Small intestine (tissue), 7 donors: ENCODE data around the gene RAPGEF4. TPM values are rescaled to one million over a fixed set of nuclear protein-coding genes. Genes with fewer than 3 reads are reported as not detected.

Experiments
- DNase-seq, 2 donors: peaks; one replicate each; pipeline versions ENCODE4 v3.0.0 to v3.0.0-alpha.2; 2013
- FAIRE-seq: peaks from 2 replicates; lab custom pipeline; 2012; peaks lifted over from hg19 to GRCh38; lab: Jason Lieb, UNC
- H3K27ac ChIP-seq, 3 donors: one replicate each; pipeline ENCODE4 v1.5.1; 2013; ENCODE audit warnings: low read length in 2 of 3, mild to moderate bottlenecking in 2 of 3, control low read depth in 1 of 3, inconsistent platforms in 1 of 3, low read depth in 1 of 3, moderate library complexity in 1 of 3
- H3K27me3 ChIP-seq, 3 donors: one replicate each; pipeline ENCODE4 v1.6.1; 2013; ENCODE audit warnings: low read length in 3 of 3, inconsistent platforms in 1 of 3; ENCODE audit not compliant: control insufficient read depth in 3 of 3, insufficient read depth in 3 of 3
- H3K36me3 ChIP-seq, 3 donors: one replicate each; pipeline ENCODE4 v1.6.1; 2013; ENCODE audit warnings: low read length in 3 of 3, inconsistent platforms in 1 of 3, low read depth in 1 of 3, mild to moderate bottlenecking in 1 of 3, moderate library complexity in 1 of 3; ENCODE audit not compliant: control insufficient read depth in 3 of 3, insufficient read depth in 2 of 3
- H3K4me1 ChIP-seq, 3 donors: one replicate each; pipeline ENCODE4 v1.6.1; 2013; ENCODE audit warnings: low read length in 2 of 3, inconsistent platforms in 1 of 3, low read depth in 1 of 3, mild to moderate bottlenecking in 1 of 3, moderate library complexity in 1 of 3; ENCODE audit not compliant: control insufficient read depth in 3 of 3, insufficient read depth in 2 of 3
- H3K4me3 ChIP-seq, 3 donors: one replicate each; pipeline ENCODE4 v1.5.1; 2013; ENCODE audit warnings: low read length in 3 of 3, control low read depth in 1 of 3, inconsistent platforms in 1 of 3, low read depth in 1 of 3, mild to moderate bottlenecking in 1 of 3, moderate library complexity in 1 of 3
- H3K9me3 ChIP-seq, 2 donors: one replicate each; pipeline ENCODE4 v1.6.1; 2013; ENCODE audit warnings: low read depth in 1 of 2, low read length in 1 of 2; ENCODE audit not compliant: control insufficient read depth in 2 of 2, insufficient read depth in 1 of 2
- WGBS, 3 donors: extraction: QIAGEN DNeasy Blood & Tissue Kit; methylation state at CpG; one replicate each; pipeline ENCODE4 v1.1.7; 2013; 5-methylcytosine and 5-hydroxymethylcytosine counted together
- polyA plus RNA-seq, 4 donors: library from polyadenylated mRNA; stranded (reverse) in 3 of 4; unstranded in 1 of 4; fragments of 200-250 nt in 3 of 4; fragments of 120-200 nt in 1 of 4; gene quantifications; one replicate each; pipeline versions ENCODE4 v1.2.1 to v1.2.3, GENCODE V29; 2013
- donor health status: healthy with polysubstance abuse.
- donor health status: control.
- donor health status: control.
- donor health status: Bipolar disorder and iron deficiency.
- donor health status: healthy.

RAPGEF4 gene
- polyA plus RNA-seq, 4 donors = 0.45 to 7.2 (median 3.4) TPM

GRCh38 chr2:172858473-172858745 lies 122.8 kb downstream of the RAPGEF4 start:
- Histone ChIP-seq H3K4me3 (no peak overlapping the region), H3K36me3 (no peaks in the 10 kb centered on the region), H3K27me3 (no peaks in the 10 kb centered on the region), H3K27ac (peak overlapping the region in 1 of 3 donors; percentile 2), H3K4me1 (peaks cover 4 to 14% (median 7%) of the 10 kb centered on the region in 3 donors), H3K9me3 (peaks cover 0 to 3% of the 10 kb centered on the region in 2 donors)
- DNase-seq = peak in 1 of 2 donors; percentile 72
- 12 to 42% (median 42%) methylated on average over 1 of the region's 1 CpG for WGBS, 3 donors
- FAIRE-seq = no peak

- DNase-seq = peak; percentile 27 to 46
- Histone ChIP-seq H3K4me3 (peak overlapping the region in 1 of 3 donors; percentile 20), H3K36me3 (no peaks in the 10 kb centered on the region), H3K27me3 (no peaks in the 10 kb centered on the region), H3K27ac (peak overlapping the region in 2 of 3 donors; percentile 25 to 64), H3K4me1 (peaks cover 4 to 20% (median 7%) of the 10 kb centered on the region in 3 donors), H3K9me3 (peaks cover 0 to 2% of the 10 kb centered on the region in 2 donors)
- WGBS, 3 donors = 10 to 28% (median 26%) methylated on average over 9 of the region's 9 CpGs
- FAIRE-seq = no peak
Observed at GRCh38 chr2:172859581-172860335, 124.1 kb downstream of the RAPGEF4 start.

- 23 to 35% (median 33%) methylated on average over 2 of the region's 2 CpGs for WGBS, 3 donors
- Histone ChIP-seq H3K36me3 (no peaks in the 10 kb centered on the region), H3K27ac (peak overlapping the region in 1 of 3 donors; percentile 25), H3K4me1 (peaks cover 4 to 20% (median 7%) of the 10 kb centered on the region in 3 donors), H3K4me3 (no peak overlapping the region), H3K27me3 (no peaks in the 10 kb centered on the region), H3K9me3 (no peaks in the 10 kb centered on the region)
- DNase-seq (no peak), FAIRE-seq (no peak)
Observed at GRCh38 chr2:172860336-172860707, 124.7 kb downstream of the RAPGEF4 start.

- Histone ChIP-seq H3K27me3 (no peaks in the 10 kb centered on the region), H3K27ac (no peak overlapping the region), H3K4me3 (no peak overlapping the region), H3K4me1 (peaks cover 4 to 20% (median 7%) of the 10 kb centered on the region in 3 donors), H3K36me3 (no peaks in the 10 kb centered on the region), H3K9me3 (no peaks in the 10 kb centered on the region)
- FAIRE-seq (no peak), DNase-seq (no peak)
- 76 to 80% (median 76%) methylated on average over 5 of the region's 5 CpGs for WGBS, 3 donors
Observed at GRCh38 chr2:172861098-172861497, 125.5 kb downstream of the RAPGEF4 start.

GRCh38 chr2:172861656-172862476 lies 126.2 kb downstream of the RAPGEF4 start:
- no peak for FAIRE-seq
- Histone ChIP-seq H3K36me3 (no peaks in the 10 kb centered on the region), H3K4me3 (no peak overlapping the region), H3K27ac (no peak overlapping the region), H3K4me1 (peaks cover 4 to 20% (median 7%) of the 10 kb centered on the region in 3 donors), H3K9me3 (no peaks in the 10 kb centered on the region), H3K27me3 (no peaks in the 10 kb centered on the region)
- 68 to 77% (median 74%) methylated on average over 7 of the region's 7 CpGs for WGBS, 3 donors
- DNase-seq = no peak

GRCh38 chr2:172863341-172863740 lies 127.7 kb downstream of the RAPGEF4 start:
- H3K27ac ChIP-seq = no peak overlapping the region
- H3K9me3 ChIP-seq = no peaks in the 10 kb centered on the region
- peaks cover 0 to 17% (median 3%) of the 10 kb centered on the region in 3 donors for H3K4me1 ChIP-seq
- H3K36me3 ChIP-seq = no peaks in the 10 kb centered on the region
- DNase-seq = no peak
- H3K4me3 ChIP-seq = no peak overlapping the region
- no peak for FAIRE-seq
- no peaks in the 10 kb centered on the region for H3K27me3 ChIP-seq
- 28 to 54% (median 29%) methylated on average over 2 of the region's 2 CpGs for WGBS, 3 donors

- H3K4me1 ChIP-seq = peaks cover 0 to 17% (median 2%) of the 10 kb centered on the region in 3 donors
- no peak overlapping the region for H3K27ac ChIP-seq
- H3K9me3 ChIP-seq = no peaks in the 10 kb centered on the region
- 33 to 59% (median 44%) methylated on average over 5 of the region's 5 CpGs for WGBS, 3 donors
- FAIRE-seq = no peak
- no peak overlapping the region for H3K4me3 ChIP-seq
- no peaks in the 10 kb centered on the region for H3K27me3 ChIP-seq
- no peaks in the 10 kb centered on the region for H3K36me3 ChIP-seq
- DNase-seq = peak; percentile 20 to 54
Observed at GRCh38 chr2:172864182-172864581, 128.5 kb downstream of the RAPGEF4 start.

- Histone ChIP-seq H3K27ac (no peak overlapping the region), H3K4me1 (peaks cover 0 to 9% (median 0%) of the 10 kb centered on the region in 3 donors), H3K27me3 (no peaks in the 10 kb centered on the region), H3K36me3 (no peaks in the 10 kb centered on the region), H3K4me3 (no peak overlapping the region), H3K9me3 (no peaks in the 10 kb centered on the region)
- DNase-seq (no peak), FAIRE-seq (no peak)
- 60 to 66% (median 65%) methylated on average over 3 of the region's 3 CpGs for WGBS, 3 donors
Observed at GRCh38 chr2:172865422-172865821, 129.8 kb downstream of the RAPGEF4 start.
